ENCODE measurements around the gene BCCIP.

The BCCIP gene

DNA sequence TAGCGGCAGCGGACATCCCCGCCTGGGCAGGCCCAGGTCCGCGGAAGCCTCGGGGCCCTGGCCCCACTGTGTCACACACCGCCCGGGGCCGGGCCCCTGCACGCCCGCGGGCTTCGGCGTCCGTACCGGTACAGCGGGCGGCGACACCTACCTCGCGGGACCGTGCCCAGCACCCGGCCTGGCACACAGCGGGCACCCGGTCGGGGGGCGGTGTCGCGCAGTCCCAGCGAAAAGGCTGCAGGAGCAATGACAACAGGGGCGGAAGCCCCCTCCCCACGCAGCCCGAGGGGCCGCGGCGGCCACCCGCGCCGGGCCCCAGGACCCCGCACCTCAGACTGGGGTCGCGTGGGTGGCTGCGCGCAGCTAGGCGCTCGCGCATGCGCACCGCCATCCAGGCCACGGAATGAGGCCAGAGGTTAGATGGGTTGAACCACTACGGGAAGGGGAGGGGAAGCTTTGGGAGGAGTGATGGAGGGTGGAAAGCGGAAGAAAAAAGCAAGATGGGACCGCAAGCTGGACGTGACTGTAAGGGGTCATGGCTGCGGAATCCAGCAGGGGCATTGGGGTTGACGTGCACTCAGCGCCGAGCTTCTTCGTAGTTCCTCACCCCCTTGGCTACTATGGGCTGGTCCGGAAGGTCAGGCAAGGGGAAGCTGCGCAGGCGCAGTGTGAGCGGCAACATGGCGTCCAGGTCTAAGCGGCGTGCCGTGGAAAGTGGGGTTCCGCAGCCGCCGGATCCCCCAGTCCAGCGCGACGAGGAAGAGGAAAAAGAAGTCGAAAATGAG is at the start of gene BCCIP, which contains the start of gene UROS:
Gene BCCIP (plus strand): TSS at position 669 of the 785 bp plus-strand sequence. CDS start 12 bp downstream, at position 681.
Gene UROS (minus strand): TSS at position 381 of the 785 bp plus-strand sequence. CDS start 6,759 bp downstream, outside the sequence.
- peak; percentile 76 to 85 for DNase-seq (ENCODE audit: low read depth in 2 of 2)

DNA sequence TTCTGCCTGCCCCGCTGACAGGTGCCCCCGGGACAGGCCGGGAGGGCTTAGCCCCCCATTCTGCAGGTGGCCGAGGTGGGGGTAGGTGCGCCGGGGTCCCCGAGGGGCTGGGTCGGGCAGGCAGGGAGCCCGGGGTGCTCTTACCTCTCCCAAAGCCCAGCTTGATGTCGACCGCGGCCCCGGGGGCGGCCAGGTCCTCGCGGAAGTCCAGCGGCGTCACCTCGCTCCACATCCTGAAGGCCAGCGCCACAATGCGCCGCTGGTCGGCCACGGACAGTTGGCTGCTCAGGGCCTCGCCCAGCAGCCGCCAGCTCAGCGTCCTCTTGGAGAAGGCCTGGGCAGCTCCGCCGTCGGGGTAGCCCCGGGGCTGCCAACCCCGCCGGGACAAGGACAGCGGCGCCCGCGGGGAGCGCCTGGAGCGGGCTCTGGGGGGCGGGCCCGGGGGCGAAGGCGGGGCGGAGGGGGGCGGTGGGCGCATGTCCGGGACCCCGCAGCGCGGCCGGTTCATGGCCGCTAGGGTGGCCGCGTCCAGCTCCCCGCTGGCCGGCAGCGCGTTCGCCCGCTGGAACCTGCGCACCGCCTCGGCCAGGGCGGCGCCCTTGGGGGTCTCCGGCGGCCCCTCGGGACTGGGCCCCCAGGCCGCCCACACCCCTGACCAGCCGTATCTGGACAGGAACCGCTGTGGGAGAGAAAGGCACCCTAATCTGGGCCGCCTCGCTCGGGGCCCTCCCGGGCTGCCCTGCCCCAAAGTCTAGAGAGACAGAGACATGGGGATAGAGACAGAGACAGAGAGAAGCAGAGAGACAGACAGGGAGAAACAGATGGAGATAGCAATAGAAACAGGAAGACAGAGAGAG is 49.4 kb upstream of the BCCIP start:
- no peak for DNase-seq (ENCODE audit: low read depth in 2 of 2)

DNA sequence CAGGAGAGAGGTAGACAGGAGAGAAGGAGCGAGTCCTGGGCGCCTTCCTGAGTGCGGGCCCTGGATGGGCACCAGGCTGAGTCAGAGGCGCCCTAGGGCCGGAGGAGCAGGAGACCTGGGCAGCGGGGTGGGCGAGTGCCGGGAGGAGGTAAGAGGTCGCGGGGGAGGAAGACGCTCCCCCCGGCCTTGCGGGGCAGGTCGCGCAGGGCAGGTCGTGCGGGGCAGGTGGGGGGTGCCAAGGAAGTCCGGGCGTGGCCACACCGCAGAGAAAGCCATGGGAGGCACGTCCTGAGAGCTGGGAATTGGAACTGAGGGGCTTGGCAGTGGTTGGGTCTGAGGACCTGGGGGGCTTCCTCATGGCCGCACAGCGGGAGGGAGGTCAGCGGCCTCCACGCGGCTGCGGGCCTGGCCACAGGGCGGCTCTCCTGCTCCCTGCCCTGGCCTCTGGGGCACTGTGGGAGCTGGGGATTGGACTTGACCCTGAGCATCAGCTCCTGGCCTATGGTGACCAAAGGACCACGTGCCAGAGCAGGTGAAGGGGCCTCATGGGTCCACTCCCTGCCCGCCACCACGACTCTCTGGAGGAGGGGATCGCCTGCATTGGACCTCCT is 48.7 kb upstream of the BCCIP start:
- DNase-seq (ENCODE audit: low read depth in 2 of 2), result no peak

DNA sequence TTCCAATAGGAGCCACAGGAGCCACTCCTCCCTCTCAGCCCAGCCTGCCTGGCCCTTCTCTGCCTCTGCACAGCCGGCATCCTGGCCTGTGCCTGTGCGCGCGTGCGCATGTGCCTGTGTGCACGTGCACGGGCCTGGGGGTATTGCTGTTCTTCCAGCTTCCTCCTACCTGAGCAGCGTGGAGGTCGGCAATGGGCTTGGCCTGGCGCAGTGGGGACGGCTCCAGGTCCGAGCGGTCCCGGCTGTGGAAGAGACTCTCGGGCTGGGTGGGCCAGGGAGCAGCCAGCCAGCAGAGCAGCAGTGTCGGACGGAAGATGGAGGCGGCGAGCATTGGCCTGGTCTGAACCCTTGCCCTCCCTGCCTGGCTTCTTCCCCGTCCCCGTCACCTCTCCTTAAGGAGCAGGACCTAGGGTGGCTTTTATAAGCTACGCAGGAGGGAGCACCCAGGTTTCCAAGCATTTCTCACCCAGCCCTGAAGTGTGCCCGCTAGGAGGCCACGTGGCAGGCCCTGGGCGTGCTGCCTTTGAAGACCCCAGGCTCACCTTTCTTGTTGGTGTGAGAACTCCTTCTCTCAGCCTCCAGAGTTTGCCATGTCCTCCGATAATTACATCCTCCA is 47.7 kb upstream of the BCCIP start, which contains the start of gene MMP21:
Gene MMP21 (minus strand): TSS at position 331 of the 616 bp plus-strand sequence. CDS start 0 bp downstream, at position 331.
- DNase-seq (ENCODE audit: low read depth in 2 of 2), result no peak

DNA sequence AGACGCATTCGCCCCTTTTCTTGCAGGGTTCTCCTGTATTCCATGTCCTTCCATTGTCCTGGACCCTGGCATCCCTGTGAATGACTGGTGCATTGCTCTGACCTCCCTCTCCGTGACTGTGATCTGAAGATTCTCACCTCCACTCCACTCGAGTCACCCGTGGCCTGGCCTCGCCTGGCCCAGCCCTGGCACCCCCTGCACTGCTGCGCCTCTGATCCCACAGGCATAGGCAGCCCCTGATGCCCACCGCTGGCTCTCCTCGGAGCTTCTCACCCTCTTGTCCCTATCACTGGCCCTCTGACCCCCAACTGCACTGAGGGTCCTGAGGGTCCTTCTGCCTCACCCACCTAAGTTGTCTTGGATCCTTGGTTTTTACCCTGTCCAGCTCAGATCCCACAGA is 45.5 kb upstream of the BCCIP start:
- DNase-seq (ENCODE audit: low read depth in 2 of 2), result no peak

DNA sequence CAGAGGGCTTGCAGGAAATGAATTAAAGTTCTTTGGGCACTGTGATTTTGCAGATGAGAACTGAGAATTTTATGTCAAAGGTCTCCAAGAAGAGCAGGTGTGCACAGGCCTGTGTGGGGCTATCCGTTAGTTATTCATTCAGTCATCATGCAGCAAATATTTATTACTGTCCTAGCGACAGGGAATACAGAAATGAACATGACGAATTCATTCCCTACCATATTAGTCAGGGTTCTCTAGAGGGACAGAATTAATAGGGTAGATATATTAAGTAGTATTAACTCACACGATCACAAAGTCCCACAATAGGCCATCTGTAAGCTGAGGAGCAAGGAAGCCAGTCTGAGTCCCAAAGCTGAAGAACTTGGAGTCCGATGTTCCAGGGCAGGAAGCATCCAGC is 44.8 kb upstream of the BCCIP start:
- no peak for DNase-seq (ENCODE audit: low read depth in 2 of 2)

DNA sequence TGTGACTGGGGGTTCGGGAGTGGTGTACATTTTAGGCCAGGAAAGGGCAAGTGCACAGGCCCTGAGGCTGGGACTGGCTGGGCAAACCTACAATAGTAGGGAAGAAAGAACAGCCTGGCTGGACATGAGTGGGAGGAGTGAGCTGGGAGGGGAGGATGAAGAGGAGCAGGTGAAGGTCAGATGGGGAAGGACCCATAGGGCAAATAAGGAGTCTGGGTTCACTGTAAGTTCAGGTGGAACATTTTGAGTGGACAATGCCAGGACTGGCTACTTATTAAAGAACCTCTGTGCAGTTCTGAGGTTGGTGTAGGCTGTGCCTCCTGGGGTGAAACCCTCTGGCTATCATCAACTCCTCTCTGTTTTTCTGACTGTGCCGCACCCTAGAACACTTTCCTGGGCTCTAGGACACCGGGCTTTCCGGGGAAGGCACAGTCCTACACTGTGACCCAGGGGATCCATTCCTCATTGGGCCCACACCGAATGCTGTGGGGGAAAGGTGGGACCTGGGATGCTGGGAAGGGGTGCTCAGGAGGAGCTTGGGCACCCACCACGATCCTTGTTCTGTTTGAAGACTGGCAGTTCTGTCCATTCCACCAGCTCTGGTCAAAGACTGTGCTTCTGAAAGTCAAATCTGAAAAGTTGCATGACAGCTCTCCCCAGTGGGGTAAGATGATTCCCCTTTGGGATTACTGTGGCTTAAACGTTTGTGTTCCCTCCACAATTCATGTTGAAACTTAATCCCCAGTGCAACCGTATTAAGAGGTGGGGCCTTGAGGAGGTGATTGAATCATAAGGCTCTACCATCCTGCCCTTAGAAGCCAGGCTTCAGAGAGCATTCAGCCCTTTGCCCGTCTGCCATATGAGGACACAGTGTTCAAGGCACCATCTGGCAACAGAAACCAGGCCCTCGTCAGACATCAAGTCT is 43.7 kb upstream of the BCCIP start:
- DNase-seq (ENCODE audit: low read depth in 2 of 2), result no peak

DNA sequence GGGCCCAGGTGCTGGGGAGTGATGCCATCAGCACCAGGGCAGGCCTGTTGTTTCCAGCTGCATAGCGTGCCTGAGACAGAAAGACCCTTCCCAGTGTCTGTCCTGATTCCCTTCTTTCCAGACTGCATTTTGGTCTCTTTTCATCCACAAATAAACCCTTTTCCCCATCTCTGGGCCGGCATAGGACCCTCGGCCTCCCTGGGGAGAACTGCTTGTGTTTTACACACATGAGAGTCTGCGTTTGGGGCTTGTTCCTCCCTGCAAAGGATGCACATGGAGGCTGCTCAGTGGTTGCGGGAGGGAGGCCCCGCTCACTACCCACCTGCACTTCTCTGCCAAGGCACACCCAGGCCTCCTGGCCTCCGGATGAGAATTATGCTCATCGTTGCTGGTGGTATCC is 42.0 kb upstream of the BCCIP start:
- DNase-seq (ENCODE audit: low read depth in 2 of 2), result no peak

DNA sequence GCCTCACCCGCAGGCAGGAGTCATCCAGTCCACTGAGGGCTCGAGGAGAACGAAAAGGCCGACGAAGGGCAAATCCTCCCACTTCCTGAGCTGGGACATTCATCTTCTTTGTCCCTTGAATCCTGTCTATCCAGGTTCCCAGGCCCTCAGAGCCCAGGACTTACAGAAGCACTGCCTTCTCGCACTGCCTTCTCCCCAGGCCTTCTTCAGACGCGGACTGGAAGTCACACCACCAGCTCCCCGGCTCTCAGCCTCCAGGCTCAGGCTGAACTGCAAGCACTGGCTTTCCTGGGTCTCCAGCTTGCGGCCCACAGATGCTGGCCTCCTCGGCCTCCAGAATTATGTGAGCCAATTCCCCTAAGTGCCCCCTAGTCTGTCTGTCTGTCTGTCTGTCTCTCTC is 41.3 kb upstream of the BCCIP start:
- DNase-seq (ENCODE audit: low read depth in 2 of 2), result no peak

DNA sequence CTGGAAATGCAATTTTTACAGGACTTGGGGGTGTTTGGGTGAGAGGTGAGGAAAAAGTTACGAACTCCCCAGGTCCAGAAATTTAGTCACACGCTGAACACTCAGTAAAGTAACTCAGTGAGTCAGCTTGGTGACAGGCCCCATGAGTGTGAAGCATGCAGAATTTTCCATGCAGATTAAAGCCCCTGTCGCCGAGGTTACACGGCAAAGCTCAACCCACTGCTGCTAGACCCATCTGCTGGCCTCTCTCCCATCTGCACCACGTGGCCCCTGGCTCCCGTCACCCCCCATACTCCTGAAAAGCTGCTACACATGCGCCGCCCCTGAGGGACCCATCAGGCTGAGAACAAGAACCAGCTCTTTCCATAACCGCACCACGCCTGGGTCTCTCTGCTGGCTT is 40.7 kb upstream of the BCCIP start:
- no peak for DNase-seq (ENCODE audit: low read depth in 2 of 2)

DNA sequence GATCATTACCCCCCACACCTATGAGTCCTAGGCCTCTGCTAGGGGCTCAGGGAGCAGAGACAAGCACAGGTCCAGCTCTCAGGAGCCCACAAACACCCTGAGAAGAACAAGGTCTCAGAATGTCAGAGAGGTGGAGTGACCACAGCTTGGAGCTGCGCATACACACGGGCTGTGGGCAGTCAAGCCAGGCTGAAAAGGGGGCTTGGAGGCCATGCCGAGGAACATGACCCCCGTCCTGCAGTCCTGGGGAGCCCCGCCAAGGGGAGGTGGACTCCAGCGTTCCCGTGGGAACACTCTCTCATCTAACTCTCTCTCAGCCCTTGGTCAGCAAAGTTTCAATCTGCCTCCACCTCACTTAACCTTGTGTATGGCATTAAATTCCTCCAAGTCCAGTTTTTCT is 39.9 kb upstream of the BCCIP start:
- DNase-seq (ENCODE audit: low read depth in 2 of 2), result no peak

DNA sequence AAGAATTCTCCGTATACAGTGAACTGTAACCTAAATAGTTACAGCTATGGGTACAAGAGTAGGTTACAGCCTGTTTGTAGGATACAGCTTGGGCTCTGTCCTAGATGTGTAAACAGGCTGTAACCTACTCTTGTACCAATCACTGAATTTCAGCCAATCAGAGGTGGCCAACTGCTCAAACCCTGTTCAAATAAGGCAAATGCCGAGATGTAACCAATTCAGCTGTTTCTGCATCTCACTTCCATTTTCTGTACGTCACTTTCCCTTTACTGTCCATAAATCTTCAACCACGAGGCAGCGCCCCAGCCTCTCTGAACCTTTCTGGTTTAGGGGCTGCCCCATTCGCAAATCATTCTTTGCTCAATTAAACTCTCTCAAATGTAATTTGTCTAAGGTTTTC is 39.4 kb upstream of the BCCIP start:
- no peak for DNase-seq (ENCODE audit: low read depth in 2 of 2)

DNA sequence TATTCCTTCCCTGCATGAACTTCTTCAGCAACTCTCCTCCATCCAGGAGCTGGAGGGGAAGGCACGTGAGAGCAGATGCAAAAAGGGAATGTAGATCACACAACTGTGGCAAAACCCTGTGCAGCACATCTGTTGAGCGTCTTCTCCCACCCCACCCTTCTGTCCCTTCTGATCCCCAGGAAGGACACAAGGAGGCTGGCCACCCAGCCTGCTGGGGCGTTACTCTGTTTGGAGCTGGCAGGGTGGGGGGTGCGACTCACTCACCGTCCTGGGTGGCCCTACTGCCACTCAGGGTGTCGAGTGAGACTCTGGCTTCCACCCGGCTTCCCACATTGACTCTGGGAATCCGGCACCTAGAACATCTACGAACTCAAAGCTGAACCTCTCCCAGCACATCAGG is 37.6 kb upstream of the BCCIP start:
- no peak for DNase-seq (ENCODE audit: low read depth in 2 of 2)

DNA sequence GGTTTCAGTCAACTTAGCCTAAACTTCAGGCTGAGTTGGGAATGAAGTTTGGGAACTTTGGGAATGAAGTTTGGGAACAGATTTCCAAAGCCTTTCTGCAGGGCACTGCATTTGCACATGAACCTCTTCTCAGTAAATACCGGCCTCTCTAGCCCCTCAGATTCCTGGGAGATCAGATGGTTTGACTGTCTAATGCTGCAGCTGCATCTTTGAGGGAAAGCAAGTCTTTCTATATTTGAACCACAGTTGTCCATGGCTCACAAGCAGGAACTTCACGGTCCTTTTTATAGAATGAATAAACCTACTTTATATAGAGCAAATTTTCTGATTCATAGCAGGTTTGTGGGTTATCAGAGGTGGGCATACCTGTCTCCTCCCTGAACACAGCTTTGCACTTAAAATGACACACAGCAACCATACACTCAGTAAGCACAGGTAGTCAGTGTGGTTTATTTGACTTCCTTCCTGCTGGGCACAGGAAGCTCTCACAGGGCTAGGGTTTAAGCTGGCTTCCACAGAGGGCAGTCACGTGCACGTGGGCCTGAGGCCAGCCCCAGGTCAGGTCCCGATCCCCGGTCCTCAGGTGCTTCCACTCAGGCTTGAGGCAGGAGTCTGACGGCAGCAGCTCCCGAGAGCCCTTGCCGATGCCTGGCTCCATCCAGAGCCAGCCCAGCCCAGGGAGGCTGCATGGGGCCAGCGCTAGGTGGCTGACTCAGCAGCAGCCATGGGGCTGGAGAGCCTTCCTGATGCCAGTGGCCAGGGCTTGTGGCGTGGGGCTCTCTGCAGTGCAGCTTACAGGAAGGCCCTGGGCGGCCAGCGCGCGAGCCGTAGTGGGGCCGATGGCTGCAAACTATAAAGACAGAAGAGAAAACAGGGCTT is 35.0 kb upstream of the BCCIP start:
- no peak for DNase-seq (ENCODE audit: low read depth in 2 of 2)

DNA sequence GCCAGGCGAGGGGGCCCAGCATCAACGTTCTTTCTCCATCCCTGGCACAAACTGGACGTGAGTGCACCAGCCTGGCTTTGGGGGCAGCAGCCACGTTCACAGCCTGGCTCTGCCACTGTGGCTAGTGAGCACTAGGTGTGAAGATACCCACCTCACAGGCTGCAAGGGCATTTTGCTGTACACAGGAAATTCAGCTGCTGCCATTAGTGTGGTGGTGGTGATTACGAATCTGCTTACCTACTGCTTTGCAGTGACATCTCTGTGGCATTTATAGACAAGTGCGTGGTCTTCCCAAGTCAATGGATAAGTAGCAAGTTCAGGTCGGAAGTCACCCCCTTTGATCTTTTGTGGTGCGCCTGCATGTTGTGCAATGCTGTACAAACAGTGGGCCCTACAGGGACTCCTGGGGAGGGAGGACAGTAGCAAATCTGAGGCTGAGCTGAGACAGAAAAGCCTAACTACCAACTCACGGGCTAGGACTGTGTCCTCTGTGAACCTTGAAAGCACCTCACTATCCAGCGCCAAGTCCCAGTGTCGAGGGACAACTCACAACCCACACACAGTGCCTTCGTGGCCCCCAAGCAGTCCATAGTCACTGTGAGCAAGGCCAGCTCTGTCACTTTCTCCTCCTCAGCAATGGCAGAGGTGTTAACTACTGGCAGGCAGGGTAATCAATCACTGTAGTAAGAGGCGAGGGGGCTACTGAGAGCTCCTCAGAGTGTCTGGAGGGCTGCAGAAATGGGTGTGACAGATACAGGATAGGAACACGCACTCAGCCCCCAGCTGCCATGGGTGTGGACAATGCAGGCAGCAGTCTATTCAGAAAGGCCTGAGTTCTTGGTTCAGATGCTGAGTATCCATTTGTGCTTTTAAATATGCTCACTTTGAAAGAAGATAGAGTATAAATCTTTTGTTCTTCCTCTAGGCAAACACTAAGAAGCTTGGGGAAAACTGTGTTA is 30.7 kb upstream of the BCCIP start:
- DNase-seq (ENCODE audit: low read depth in 2 of 2), result no peak

DNA sequence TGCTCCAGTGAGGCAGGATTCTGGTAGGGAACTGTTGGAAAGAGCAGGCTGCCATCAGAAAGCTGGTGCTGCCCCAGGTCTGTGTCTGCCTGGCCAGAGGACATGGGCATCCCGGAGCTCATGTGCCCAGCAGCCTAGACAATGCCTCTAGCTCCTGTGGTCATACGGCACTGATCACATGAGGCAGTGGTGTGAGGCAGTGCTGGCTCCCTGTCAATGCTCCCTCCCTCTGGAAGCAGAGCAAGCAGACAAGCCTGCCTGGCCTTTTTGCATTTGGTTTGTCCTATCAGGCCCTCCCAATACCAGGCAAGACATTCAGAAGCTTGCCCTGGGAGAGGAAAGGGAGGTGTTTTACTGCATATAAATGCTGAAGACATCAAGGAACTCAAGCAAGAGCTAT is 28.2 kb upstream of the BCCIP start:
- DNase-seq (ENCODE audit: low read depth in 2 of 2), result no peak

DNA sequence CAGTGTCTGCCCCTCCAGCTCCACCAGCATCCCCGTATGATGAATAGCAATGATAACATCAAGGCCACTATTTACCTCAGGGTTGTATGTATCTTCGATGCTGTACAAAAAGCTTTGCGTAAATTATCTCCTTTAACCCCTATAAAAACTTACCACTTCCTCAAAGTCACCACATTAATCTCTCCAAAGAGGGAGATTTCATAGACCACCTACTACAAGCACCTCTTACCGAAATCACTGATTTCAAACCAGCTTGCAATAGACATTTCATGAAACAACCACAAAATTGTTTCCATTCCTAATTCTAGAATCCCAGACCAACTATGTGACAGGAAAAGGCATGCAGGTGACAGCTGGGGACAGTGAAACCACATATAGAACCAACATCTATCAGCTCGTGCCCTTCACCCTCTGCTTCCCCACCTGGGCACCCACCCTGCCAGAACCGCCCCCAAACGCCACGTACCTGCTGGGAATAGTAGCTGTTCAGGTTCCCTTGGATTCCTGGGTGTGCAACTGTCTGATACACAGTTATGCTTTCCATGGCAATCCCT is 27.6 kb upstream of the BCCIP start:
- DNase-seq (ENCODE audit: low read depth in 2 of 2), result no peak

DNA sequence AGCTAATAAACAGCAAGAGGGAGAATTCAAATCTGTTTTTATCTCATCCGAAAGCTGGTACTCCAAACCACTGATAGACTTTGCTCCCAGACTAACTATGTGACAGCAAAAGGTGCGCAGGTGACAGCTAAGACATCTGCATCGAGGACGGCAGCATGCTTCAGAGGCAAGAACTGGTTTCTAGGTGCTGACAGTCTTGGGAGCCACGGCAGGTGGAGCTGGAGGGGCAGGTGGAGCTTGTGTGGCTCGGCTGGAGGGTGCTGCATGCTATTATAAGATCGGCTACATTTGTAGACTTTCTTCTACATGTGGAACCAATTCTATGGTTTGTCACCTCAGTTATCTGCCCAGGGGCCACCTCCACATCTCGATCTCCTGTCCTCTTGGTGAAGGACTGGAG is 25.9 kb upstream of the BCCIP start:
- no peak for DNase-seq (ENCODE audit: low read depth in 2 of 2)

All from activated CD4-positive, alpha-beta T cell treated with anti-CD3 and anti-CD28 coated beads for 24 hours (primary cell).